GM11168 (cell line): ENCODE measurements around the gene UBC.
"Not testable (repeated sequence)": the region's sequence is repeated elsewhere in the genome, so short reads cannot be mapped to it uniquely, and the experiment has no call there.

Experiments
- in situ Hi-C: fragments of 300-500 bp; cut with MboI; formaldehyde crosslinking; loops from one replicate; pipeline ENCODE4 v1.12.0; 2022; ENCODE audit warnings: low sequenced_read_pairs; ENCODE audit not compliant: unreplicated experiment

The UBC gene

DNA sequence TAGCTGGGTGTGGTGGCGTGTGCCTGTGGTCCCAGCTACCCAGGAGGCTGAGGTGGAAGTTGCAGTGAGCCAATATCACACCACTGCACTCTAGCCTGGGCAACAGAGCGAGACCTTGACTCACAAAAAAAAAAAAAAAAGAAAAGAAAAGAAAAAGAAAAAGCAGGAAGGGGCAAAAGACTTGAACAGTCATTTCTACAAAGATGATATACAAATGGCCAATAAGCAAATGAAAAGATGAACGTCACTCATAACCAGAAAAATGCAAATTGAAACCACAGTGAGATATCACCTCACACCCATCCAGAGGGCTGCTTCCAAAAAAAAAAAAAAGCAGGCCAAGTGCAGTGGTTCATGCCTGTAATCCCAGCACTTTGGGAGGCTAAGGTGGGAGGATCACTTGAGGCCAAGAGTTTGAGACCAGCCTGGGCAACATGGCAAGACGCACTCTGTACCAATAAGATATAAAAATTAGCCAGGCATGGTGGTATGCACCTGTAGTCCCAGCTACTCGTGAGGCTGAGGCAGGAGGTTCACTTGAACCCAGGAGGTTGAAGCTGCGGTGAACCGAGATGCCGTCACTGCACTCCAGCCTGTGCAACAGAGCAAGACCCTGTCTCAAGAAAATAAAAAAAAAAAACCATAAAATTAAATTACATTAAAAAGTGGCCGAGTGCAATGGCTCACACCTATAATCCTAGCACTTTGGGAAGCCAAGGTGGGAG lies 20.5 kb downstream of the UBC start:
- in situ Hi-C loops = no loop called here

DNA sequence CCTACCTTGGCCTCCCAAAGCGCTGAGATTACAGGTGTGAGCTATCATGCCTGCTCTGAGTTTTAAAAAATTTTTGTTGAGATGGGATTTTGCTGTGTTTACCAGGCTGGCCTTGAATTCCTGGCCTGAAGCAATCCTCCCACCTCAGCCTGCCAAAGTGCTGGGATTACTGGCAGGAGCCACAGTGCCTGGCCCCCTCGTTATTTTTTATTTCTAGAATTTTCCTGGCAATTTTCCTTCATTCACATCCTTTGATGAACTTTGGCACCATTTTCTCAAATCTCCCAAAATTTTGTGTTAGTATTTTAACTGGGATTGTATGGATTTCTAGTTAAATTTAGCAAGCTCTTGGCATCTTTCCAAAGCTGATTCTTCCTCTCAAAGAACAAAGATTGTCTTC lies 26.2 kb downstream of the UBC start:
- in situ Hi-C loops = loop anchor here (5.0 kb wide), 1 partner anchor 61 kb away; no protein-coding TSS in a partner anchor

DNA sequence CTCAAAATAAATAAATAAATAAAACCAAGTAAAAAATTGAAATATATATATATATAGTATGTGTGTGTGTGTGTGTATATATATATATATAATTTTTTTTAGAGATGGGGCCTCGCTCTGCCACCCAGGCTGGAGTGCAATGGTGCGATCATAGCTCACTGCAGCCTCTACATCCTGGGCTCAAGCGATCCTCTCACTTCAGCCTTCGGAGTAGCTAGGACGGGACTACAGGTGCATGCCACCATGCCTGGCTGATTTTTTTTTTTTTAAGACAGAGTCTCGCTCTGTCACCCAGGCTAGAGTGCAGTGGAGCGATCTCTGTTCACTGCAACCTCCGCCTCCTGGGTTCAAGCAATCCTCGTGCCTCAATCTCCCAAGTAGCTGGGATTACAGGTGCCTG lies 26.7 kb downstream of the UBC start:
- in situ Hi-C loops = loop anchor here (5.0 kb wide), 1 partner anchor 60 kb away; no protein-coding TSS in a partner anchor

DNA sequence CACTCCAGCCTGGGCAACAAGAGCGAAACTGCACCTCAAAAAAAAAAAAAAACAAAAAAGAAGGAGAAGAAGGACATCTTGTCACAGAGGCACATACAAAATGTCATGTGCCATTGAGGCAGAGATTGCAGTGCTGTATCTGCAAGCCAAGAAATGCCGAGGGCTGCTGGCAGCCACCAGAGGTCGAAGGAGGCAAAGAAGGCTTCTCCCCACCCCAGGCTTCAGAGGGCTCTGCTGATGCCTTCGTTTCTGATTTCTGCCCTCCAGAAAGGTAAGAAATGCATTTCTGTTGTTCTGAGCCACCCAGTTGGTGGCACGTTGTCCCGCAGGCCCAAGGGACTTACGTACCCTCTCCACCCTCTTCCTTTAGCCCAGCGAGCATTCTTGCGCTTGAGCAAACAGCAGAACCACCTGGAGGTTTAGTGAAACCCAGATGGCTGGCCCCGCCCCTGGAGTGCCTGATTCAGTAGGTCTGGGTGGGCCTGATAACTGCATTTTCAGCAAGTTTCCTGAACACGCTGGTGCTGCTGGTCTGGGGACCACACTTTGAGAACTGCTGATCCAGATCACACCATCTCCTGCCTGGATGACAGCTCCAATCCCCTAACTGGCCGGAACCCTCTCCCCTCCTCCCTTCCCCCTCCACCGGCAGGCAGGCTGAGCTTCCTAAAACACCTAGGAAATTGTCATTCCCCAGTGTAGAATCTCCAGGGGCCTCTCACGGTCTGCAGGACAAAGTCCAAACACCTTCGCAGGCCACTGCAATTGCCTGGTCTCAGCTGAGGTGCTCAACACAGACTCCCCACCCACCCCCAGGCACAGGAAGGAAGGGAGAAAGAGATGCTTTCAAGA lies 29.6 kb downstream of the UBC start:
- in situ Hi-C loops = loop anchor here (5.0 kb wide), 1 partner anchor 58 kb away; no protein-coding TSS in a partner anchor

DNA sequence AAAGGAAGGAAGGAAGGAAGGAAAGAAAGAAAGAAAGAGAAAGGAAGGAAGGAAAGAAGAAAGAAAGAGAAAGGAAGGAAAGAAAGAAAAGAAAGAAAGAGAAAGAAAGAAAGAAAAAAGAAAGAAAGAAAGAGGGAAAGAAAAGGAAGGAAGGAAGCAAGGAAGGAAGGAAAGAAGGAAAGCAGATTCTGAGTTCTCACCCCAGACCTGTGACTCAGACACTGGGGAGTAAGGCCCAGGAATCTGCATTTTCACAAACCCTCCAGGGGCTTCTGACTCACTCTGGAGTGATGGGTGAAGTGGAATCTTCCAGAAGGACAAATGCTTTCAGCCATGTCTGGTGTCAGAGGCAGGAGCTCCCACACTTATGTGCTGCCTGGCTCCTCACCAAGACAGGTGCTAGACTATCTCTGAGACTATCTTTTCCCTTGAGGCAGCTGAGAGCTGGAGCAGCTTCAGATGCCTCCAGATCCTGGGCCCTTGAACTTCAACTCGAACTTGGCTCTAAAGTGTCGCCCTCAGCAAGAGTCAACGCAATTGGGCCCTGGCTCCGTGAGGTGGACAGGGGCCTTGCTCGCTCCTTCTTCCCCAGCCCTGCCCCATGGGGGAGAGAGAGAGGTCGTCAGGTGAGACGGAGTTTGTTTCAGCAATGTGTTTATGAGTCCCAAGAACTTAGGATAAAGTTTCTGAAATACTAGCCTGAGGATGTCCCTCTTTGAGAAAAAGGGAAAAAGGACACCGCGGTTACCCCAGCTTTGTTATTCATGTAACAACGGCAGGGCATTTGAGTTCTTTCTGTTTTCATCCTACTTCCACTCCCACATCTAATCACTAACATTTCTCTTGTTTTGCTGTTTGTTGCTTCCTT lies 31.0 kb downstream of the UBC start:
- in situ Hi-C loops = no loop called here

DNA sequence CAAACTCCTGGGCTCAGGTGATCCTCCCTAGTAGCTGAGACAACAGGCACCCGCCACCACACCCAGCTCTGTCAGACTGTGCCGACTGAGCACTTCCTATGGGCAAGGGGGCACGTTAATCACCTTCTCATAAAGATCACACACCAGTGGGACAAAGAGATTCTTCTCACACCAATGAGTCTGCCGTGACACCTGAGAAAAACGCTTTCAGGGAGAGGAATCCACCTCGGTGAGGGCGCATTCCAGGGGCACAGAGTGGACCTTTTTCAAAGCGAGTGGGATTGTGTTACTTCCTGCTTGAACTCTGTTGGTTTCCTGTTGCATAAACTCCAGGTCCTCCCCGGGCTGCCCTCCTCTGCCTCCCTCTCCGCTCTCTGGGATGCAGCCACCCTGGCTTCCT lies 33.3 kb downstream of the UBC start:
- in situ Hi-C loops = no loop called here

DNA sequence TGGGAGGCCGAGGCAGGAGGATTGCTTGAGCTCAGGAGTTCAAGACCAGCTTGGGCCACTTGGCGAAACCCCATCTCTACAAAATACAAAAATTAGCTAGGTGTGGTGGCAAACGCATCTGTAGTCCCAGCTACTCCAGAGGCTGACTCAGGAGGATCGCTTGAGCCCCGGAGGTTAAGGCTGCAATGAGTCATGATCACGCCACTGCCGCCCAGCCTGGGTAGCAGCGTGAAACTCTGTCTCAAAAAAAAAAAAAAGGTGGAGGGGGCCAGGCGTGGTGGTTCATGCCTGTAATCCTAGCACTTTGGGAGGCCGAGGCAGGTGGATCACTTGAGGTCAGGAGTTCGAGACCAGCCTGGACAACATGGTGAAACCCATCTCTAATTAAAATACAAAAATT lies 34.1 kb downstream of the UBC start:
- in situ Hi-C loops = not testable (repeated sequence)

DNA sequence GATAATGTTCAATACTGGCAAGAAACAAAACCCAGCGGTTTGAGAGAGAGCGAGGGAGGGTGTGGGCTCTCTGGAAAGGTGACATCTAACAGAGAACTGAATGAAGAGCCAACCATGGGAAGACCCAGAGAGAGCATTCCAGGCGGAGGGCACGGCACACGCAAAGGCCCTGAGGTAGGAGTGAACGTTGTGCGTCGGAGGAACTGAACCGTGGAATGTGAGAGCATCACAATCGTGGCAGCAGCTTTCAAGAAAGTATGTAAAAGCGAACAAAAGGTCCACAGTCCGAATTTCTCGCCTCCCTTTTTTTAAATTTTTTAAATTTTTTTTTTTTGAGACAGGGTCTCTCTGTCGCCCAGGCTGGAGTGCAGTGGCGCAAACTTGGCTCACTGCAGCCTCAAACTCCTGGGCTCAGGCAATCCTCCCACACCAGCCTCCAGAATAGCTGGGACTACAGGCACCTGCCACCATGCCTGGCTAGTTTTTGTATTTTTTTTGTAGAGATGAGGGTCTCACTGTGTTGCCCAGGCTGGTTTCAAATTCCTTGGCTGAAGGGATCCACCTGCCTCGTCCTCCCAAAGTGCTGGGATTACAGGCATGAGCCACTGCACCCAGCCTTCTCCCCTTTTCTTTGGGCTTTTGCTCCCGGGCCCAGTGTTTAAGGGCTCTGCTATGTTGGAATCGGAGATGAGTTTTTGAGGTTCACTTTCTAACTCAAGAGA lies 35.5 kb downstream of the UBC start:
- in situ Hi-C loops = no loop called here

DNA sequence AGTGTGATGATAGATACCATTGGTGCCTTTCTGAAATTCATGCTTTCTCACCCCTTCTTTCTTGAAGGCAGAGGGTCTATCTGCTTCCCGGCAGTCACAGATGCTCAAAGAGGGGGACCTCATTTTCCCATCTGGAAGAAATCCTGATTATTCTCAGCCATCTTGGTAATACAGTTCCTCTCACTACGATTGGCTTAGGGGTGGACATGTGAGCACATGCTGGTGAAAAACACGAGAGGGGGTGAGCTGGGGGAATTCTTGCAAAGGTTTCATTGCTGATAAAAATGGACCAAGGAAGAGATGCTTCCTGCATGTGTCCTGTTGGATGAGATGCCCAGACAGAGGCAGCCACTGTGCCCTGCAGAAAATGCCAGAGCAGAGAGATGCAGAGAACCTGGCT lies 37.0 kb downstream of the UBC start:
- in situ Hi-C loops = no loop called here

DNA sequence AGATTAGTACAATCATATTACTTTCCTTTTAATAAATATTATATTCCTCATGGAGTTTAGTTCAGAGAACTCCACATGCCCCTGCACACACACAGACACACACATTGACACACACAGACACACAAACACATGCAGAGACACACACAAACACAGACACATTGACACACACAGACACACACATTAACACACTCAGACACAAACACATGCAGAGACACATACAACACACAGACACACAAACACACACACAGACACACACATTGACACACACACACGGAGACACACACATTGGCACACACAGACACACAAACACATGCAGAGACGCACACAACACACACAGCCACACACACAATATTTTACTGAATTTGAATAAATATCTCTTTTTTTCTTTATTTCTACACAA lies 38.3 kb downstream of the UBC start:
- in situ Hi-C loops = no loop called here

DNA sequence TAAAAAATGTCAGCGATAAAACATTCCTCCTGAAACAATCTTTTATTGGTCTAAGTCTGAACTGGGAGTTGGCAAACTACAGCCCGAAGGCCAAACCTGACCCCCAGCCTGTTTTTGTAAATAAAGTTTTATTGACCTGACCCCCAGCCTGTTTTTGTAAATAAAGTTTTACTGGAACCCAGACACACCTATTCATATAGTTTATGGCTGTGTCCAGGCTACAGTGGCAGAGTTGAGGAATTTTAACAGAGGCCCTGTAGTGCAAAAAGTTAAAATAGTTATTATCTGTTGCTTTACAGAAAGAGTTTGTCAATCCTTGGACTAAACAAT lies 38.7 kb downstream of the UBC start:
- in situ Hi-C loops = no loop called here

DNA sequence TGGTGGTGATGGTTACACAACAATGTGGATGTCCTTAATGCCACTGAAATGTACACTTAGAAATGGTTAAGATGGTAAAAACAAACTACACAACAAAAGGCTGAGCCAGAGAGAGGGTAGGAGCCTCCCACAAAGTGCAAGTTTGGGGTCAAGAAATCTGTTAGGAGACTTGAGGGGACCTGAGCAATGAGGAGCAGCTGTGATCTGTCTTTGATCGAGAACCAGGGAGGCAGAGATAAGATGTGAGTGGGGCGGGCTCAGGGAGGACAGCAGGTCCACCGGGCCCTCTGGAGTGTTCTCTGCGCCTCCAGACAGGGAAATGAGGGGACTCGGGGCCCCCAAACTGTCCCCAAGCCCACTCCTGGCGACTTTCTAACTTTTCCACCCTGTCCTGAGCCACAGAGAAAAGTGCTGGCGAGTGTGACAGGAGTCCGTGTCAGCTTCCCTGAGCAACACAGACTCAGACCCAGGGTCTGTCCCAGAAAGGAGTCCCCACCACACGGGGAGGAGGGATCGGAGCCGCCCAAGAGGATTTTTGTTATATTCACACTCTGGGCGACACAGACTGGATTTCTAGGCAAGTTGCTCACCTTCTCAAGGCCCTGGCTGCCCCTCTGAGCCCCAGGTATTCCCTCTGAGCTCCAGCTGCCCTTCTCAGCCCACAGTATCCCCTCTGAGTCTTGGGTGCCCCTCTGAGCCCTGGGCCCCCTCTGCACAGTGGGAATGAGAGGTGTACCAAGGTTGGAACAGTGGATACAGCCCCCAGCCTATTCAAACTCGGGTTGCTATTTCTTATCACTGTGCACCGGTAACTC lies 39.3 kb downstream of the UBC start:
- in situ Hi-C loops = no loop called here

DNA sequence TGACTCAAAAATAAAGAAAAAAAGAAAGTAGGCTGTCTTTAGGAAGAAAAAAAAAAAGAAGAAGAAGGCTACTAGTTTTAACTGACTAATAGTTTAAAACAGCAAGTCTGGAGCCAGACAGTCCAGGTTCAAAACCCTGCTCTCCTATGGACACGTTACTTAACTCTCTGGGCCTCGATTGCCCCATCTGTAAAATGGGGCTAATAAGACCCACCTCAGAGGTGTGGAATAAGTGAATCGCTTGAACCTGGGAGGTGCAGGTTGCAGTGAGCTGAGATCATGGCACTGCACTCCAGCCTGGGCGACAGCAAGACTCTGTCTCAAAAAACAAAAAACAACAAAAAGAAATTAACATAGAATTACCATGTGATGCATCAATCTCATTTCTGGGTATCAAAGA lies 40.3 kb downstream of the UBC start:
- in situ Hi-C loops = no loop called here

DNA sequence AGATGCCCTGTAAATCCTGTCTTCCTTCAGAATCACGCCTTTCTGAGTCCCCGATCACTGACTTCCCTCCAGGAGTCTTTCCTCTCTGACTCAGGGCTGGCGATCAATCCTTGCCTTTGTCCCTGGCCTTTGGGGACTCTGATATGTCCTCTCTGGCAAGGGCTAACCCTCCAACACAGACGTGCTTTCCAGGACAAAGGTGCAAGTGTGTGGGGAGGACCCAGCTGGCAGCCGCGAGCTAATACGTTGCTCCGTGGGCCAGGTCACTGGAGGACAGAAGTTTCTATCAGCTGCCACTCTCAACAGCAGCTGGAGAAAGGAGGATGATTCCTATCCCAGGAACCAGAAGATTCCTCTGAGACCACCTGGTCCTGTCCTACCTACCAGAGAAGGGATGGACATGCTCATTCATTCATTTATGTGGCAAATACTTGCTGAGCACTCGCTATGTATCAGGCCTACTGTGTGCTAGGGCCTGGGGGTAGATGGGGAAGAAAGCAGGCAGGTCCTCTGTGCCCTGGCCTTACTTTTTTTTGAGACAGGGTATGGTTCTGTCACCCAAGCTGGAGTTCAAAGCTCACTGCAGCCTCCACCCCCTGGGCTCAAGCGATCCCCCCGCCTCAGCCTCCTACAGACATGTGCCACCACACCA lies 42.3 kb downstream of the UBC start:
- in situ Hi-C loops = no loop called here

DNA sequence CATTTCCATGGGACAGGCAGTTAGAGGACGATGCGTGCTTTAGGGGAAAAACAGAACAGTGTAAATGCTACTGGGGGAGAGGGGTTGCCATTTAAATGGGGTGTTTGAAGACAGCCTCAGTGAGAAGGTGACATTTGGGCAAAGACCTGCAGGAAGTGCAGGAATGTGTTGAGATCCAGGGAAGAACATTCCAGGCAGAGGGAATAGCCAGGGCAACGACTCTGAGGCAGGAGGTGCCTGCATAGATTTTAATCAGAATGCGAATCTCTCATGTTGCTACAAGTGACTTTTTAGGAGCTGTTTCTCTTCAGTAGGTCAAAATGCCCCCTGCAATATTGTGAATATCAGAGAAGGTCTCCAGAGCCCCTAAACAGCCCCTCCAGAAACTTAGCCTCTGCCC lies 43.2 kb downstream of the UBC start:
- in situ Hi-C loops = no loop called here

DNA sequence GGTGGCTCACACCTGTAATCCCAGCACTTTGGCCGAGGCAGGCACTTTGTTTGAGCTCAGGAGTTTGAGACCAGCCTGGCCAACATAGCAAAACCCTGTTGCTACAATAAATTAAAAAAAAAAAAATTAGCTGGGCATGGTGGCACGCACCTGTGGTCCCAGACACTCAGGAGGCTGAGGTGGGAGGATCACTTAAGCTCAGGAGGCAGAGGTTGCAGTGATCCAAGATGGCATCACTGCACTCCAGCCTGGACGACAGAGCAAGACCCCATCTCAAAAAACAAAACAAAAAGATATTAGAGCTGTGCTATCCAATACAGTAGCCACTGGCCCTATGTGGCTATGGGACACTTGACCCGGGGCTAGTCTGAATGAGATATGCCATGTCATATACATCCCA lies 43.9 kb downstream of the UBC start:
- in situ Hi-C loops = no loop called here

DNA sequence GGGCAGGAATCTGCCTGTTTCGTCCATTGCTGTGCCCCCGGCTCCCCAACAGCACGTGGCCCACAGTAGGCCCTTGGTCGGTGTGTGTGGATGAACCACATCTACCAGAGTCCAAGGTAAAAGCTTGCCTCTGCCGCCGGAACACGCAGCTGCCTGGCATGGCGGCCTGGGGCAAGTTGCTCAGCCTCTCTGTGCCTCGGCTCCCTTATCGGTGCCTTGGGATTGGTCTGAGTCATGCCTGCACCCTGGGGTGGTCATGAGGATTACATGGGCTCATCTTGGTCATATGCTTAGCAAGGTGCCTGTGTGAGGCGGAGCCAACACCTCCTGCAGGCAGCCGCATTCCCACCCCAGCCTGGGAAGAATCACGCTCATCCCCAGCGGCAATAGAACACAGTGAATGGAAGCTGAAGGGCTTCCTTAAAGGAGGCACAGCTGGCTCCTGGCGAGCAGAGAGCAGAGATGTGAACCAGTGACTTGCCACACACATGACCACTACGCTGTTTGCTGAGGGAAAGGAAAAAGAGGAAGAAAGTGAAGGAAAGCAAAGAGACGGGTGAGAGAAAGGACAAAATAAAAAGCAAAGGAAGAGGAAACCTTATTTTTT lies 45.3 kb downstream of the UBC start:
- in situ Hi-C loops = no loop called here

DNA sequence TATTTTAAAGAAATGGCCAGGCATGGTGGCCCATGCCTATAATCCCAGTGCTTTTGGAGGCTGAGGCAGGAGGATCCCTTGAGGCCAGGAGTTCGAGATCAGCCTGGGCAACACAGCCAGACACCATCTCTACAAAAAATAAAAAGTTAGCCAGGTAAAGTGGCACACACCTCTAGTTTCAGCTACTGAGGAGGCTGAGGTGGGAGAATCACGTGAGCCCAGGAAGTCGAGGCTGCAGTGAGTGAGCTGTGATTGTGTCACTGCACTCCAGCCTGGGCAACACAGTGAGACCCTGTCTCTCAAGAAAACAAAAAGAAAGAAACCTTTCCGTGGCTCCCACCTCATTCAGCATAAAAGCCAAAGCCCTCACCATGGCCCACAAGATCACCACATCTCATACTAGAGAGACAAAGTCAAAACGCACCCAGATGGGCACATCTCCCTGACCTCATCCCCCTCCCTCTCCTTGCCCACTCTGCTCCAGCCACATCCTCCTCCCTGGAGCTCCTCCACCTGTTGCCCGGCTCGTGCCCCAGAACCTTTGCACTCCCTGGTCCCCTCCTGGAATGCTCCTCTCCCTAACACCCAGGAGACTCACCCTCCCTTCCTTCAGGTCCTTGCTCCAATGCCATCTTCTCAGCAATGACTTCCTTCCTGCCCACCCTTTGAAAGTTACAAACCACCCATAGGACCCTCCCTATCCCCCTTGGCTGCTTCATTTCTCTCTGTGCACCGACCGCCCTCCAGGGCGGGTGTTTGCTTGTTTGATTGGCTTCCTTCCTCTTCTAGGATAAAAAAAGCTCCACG lies 46.0 kb downstream of the UBC start:
- in situ Hi-C loops = no loop called here
